CD4-positive, alpha-beta T cell (primary cell): ENCODE results near the gene EFCAB9. TPM values are rescaled to one million over a fixed set of nuclear protein-coding genes. Genes with fewer than 3 reads are reported as not detected.
"Not testable (repeated sequence)": the region's sequence is repeated elsewhere in the genome, so short reads cannot be mapped to it uniquely, and the experiment has no call there.

Experiments used
- ATAC-seq: fragments of 200-7000 bp; cut with Tn5 transposase; one replicate; pipeline ENCODE4 v1.10.0; 2022; ENCODE audit warnings: mild to moderate bottlenecking; ENCODE audit not compliant: poor library complexity
- CTCF ChIA-PET: fragments of 350-600 bp; sonication (Branson Sonifier 250); formaldehyde crosslinking; loops from one replicate; lab custom pipeline; 2021; ENCODE audit warnings: antibody characterized with exemption, inconsistent platforms; lab: Charles Lee
- POLR2A ChIA-PET: fragments of 350-600 bp; sonication (Branson Sonifier 250); formaldehyde crosslinking; loops from one replicate; lab custom pipeline; 2021; ENCODE audit warnings: antibody characterized with exemption, inconsistent platforms; lab: Charles Lee
- DNase-seq, 14 experiments: peaks; one replicate each; pipeline ENCODE4 v3.0.0-alpha.2; 2013 to 2020; ENCODE audit warnings: mixed read lengths in 2 of 14
- H3K27ac ChIP-seq, 2 donors: one replicate each; pipeline versions ENCODE4 v1.5.1 to v1.7.0; 2013; ENCODE audit warnings: low read length in 2 of 2, low read depth in 1 of 2, mild to moderate bottlenecking in 1 of 2
- H3K27me3 ChIP-seq, 2 experiments: 1 replicate in 1 of 2; 2 replicates in 1 of 2; pipeline versions ENCODE4 v1.6.1 to v1.7.0; 2013; ENCODE audit warnings: low read length in 2 of 2, control low read depth in 1 of 2, mild to moderate bottlenecking in 1 of 2, moderate library complexity in 1 of 2; ENCODE audit not compliant: insufficient read depth in 2 of 2, control insufficient read depth in 1 of 2
- H3K36me3 ChIP-seq: one replicate; pipeline ENCODE4 v1.6.1; 2013; ENCODE audit warnings: low read length, control low read depth; ENCODE audit not compliant: insufficient read depth
- H3K4me1 ChIP-seq: one replicate; pipeline ENCODE4 v1.6.1; 2013; ENCODE audit warnings: low read length, control low read depth; ENCODE audit not compliant: insufficient read depth
- H3K4me3 ChIP-seq: one replicate; pipeline ENCODE4 v1.5.1; 2013; ENCODE audit warnings: mild to moderate bottlenecking, low read length, moderate library complexity
- H3K9me3 ChIP-seq, 2 experiments: 1 replicate in 1 of 2; 2 replicates in 1 of 2; pipeline versions ENCODE4 v1.6.1 to v1.7.0; 2013; ENCODE audit warnings: low read length in 2 of 2, mild to moderate bottlenecking in 2 of 2, control low read depth in 1 of 2, moderate library complexity in 1 of 2; ENCODE audit not compliant: control insufficient read depth in 1 of 2, insufficient read depth in 1 of 2
- H3K27ac Mint-ChIP-seq: one replicate; pipeline ENCODE4 v1.8.0; 2020; ENCODE audit warnings: mixed read lengths
- H3K27me3 Mint-ChIP-seq: one replicate; pipeline ENCODE4 v1.8.0; 2021; ENCODE audit warnings: mixed read lengths
- H3K36me3 Mint-ChIP-seq: one replicate; pipeline ENCODE4 v1.8.0; 2021; ENCODE audit warnings: low read depth, mixed read lengths
- H3K4me1 Mint-ChIP-seq: one replicate; pipeline ENCODE4 v1.8.0; 2021; ENCODE audit warnings: low read depth, mixed read lengths
- H3K4me3 Mint-ChIP-seq: one replicate; pipeline ENCODE4 v1.8.0; 2020; ENCODE audit warnings: mild to moderate bottlenecking, mixed read lengths
- H3K9me3 Mint-ChIP-seq: one replicate; pipeline ENCODE4 v1.8.0; 2020; ENCODE audit warnings: mixed read lengths
- intact Hi-C, 2 experiments: fragments of 100-400 bp; cut with DNase I in 1 of 2; cut with micrococcal nuclease in 1 of 2; formaldehyde crosslinking; loops; one replicate each; pipeline versions ENCODE4 v1.15.1 to v1.9.0; 2023 to 2025; cut with DNase I, micrococcal nuclease
- total RNA-seq, 174 experiments: library from RNA in 2 of 174; stranded (reverse) in 2 of 174; gene quantifications; one replicate each; pipeline ENCODE4 v1.2.3 and lab custom pipeline; 2021 to 2026
- TF ChIP-seq, protein P1 (sequence below): fragments of 200-600 bp; IDR thresholded peaks from one replicate; pipeline ENCODE4 v1.8.0; 2022; ENCODE audit warnings: antibody characterized with exemption, mild to moderate bottlenecking

EFCAB9 gene
- total RNA-seq, 2 experiments from 2014 or later: not detected

- peaks cover 29% of the 10 kb centered on the region for H3K4me1 ChIP-seq
- H3K4me3 ChIP-seq: peak overlapping the region; percentile 99
- ChIA-PET POLR2A (interaction anchor here (0.9 to 9.0 kb wide), 20 partner anchors 13 to 277 kb away, joined by 3 to 592 read pairs (median 6); partner anchors contain the start of gene FBXW11), CTCF (interaction anchor here (0.8 to 6.3 kb wide), 20 partner anchors 11 to 277 kb away, joined by 3 to 85 read pairs (median 6); partner anchors contain the start of gene FBXW11)
- H3K27ac ChIP-seq: no peak overlapping the region
- ATAC-seq (no peak), DNase-seq (no peak)
- H3K36me3 ChIP-seq: peaks cover 4% of the 10 kb centered on the region
- H3K36me3 Mint-ChIP-seq: peaks cover 38% of the 10 kb centered on the region
- peaks cover 29% of the 10 kb centered on the region for H3K4me1 Mint-ChIP-seq
- H3K4me3 Mint-ChIP-seq: peak overlapping the region; percentile 34
- H3K27me3 Mint-ChIP-seq: no peaks in the 10 kb centered on the region
- H3K27ac Mint-ChIP-seq: peak overlapping the region; percentile 76
- no peaks in the 10 kb centered on the region for H3K27me3 ChIP-seq
- TF ChIP-seq, protein P1, sequence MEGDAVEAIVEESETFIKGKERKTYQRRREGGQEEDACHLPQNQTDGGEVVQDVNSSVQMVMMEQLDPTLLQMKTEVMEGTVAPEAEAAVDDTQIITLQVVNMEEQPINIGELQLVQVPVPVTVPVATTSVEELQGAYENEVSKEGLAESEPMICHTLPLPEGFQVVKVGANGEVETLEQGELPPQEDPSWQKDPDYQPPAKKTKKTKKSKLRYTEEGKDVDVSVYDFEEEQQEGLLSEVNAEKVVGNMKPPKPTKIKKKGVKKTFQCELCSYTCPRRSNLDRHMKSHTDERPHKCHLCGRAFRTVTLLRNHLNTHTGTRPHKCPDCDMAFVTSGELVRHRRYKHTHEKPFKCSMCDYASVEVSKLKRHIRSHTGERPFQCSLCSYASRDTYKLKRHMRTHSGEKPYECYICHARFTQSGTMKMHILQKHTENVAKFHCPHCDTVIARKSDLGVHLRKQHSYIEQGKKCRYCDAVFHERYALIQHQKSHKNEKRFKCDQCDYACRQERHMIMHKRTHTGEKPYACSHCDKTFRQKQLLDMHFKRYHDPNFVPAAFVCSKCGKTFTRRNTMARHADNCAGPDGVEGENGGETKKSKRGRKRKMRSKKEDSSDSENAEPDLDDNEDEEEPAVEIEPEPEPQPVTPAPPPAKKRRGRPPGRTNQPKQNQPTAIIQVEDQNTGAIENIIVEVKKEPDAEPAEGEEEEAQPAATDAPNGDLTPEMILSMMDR: no peak
- no peaks in the 10 kb centered on the region for H3K9me3 Mint-ChIP-seq
- intact Hi-C loops: loop anchor here (1.0 to 10.0 kb wide), 13 partner anchors 10 to 866 kb away; partner anchors contain the start of genes FBXW11 (in 2 of the 2), CREBRF (in 1 of the 2), DUSP1 (in 1 of the 2) and UBTD2 (in 1 of the 2)
- no peaks in the 10 kb centered on the region for H3K9me3 ChIP-seq
Observed at GRCh38 chr5:172188893-172189692, 4.9 kb upstream of the EFCAB9 start.

DNA sequence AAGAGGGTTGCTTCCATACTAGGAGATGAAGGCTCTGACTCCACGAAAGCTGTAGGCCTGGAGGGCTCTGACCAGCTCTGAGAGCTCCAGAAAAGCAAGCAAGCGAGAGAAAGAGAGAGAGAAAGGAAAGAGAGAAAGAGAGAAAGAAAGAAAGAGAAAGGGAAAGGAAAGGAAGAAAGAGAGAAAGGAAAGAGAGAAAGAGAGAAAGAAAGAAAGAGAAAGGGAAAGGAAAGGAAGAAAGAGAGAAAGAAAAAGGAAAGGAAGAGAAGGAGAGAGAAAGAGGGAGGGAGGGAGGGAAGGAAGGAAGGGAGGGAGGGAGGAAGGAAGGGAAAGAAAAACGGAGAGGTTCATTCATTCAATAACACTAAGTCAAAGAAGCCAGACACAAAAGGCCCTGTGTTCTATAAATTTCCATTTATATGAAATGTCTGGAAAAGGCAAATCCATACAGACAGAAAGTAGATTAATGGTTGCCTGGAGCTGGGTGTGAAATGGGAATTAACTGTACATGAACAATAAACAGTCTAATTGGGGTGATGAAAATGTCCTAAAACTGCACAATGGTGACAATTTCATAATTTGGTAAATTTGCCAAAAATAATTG, 4.2 kb upstream of the EFCAB9 start:
- CTCF ChIA-PET: interaction anchor here (0.6 to 4.6 kb wide), 4 partner anchors 16 to 83 kb away, joined by 3 to 49 read pairs (median 4); no protein-coding TSS in a partner anchor
- no peaks in the 10 kb centered on the region for H3K27me3 ChIP-seq
- Mint-ChIP-seq H3K27me3 (no peaks in the 10 kb centered on the region), H3K27ac (no peak overlapping the region), H3K36me3 (peaks cover 30% of the 10 kb centered on the region), H3K4me3 (peak overlapping the region; percentile 34), H3K9me3 (no peaks in the 10 kb centered on the region), H3K4me1 (peaks cover 22% of the 10 kb centered on the region)
- peaks cover 22% of the 10 kb centered on the region for H3K4me1 ChIP-seq
- DNase-seq (no peak), ATAC-seq (no peak)
- TF ChIP-seq, protein P1: no peak
- POLR2A ChIA-PET: interaction anchor here (0.9 to 9.0 kb wide), 5 partner anchors 14 to 120 kb away, joined by 3 to 592 read pairs (median 8); no protein-coding TSS in a partner anchor
- H3K4me3 ChIP-seq: no peak overlapping the region
- intact Hi-C loops: loop anchor here (2.0 to 10.0 kb wide), 8 partner anchors 37 to 865 kb away; partner anchors contain the start of genes FBXW11 (in 2 of the 2), CREBRF (in 1 of the 2), DUSP1 (in 1 of the 2) and UBTD2 (in 1 of the 2)
- peaks cover 3% of the 10 kb centered on the region for H3K36me3 ChIP-seq
- no peaks in the 10 kb centered on the region for H3K9me3 ChIP-seq
- no peak overlapping the region for H3K27ac ChIP-seq

GRCh38 chr5:172194985-172195774, 1.2 kb downstream of the EFCAB9 start:
- H3K27ac ChIP-seq: no peak overlapping the region

DNA sequence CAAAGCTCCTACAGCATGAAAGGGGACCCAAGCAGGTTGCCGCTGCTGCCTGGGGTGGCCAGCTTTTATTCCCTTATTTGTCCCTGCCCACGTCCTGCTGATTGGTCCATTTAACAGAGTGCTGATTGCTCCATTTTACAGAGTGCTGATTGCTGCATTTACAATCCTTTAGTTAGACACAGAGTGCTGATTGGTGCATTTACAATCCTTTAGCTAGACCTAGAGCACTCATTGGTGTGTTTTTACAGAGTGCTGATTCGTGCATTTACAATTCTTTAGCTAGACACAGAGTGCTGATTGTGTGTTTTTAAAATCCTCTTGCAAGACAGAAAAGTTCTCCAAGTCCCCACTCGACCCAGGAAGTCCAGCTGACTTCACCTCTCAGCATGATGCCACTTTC, 3.8 kb downstream of the EFCAB9 start:
- H3K4me1 ChIP-seq, H3K9me3 Mint-ChIP-seq, ATAC-seq, H3K4me3 Mint-ChIP-seq, H3K36me3 ChIP-seq, intact Hi-C loops, H3K27ac Mint-ChIP-seq, POLR2A ChIA-PET, H3K9me3 ChIP-seq, H3K27me3 Mint-ChIP-seq, H3K4me3 ChIP-seq, H3K27me3 ChIP-seq, H3K27ac ChIP-seq, CTCF ChIA-PET, DNase-seq, H3K4me1 Mint-ChIP-seq, H3K36me3 Mint-ChIP-seq: not testable (repeated sequence)

More at GRCh38 chr5:172194985-172195774, 1.2 kb downstream of the EFCAB9 start:
- Histone ChIP-seq H3K4me3 (no peak overlapping the region), H3K27me3 (peaks cover 0 to 2% of the 10 kb centered on the region in 2 experiments), H3K4me1 (no peaks in the 10 kb centered on the region), H3K9me3 (no peaks in the 10 kb centered on the region), H3K36me3 (no peaks in the 10 kb centered on the region)
- Mint-ChIP-seq H3K9me3 (no peaks in the 10 kb centered on the region), H3K4me1 (no peaks in the 10 kb centered on the region), H3K27ac (no peak overlapping the region), H3K27me3 (no peaks in the 10 kb centered on the region), H3K36me3 (no peaks in the 10 kb centered on the region), H3K4me3 (no peak overlapping the region)
- ATAC-seq (no peak), DNase-seq (no peak)
- CTCF ChIA-PET: no interaction called here
- intact Hi-C loops: no loop called here
- TF ChIP-seq, protein P1: no peak
- POLR2A ChIA-PET: no interaction called here
